Measurements from ENCODE around the gene PATL2.
A peak's percentile ranks its signal among the peaks of the same experiment; 100 is the strongest.
"Not testable (repeated sequence)": the region's sequence is repeated elsewhere in the genome, so short reads cannot be mapped to it uniquely, and the experiment has no call there.

PATL2 gene

GRCh38 chr15:44735482-44736180 lies 24.5 kb upstream of the PATL2 start:
- peak; percentile 63 for DNase-seq (ENCODE audit: low read depth)
- TF ChIP-seq CTCF (IDR thresholded peaks at IDR 0.05; ENCODE audit: low read depth, low read length) (no peak), MYC (IDR thresholded peaks at IDR 0.05; ENCODE audit: low read depth, low read length) (peak; percentile 12; the same call in 1 of the 2 replicates)
- no peak overlapping the region for H3K4me3 ChIP-seq (ENCODE audit: low read depth, low read length)

GRCh38 chr15:44734839-44735481 lies 23.8 kb upstream of the PATL2 start:
- H3K4me3 ChIP-seq (ENCODE audit: low read depth, low read length): no peak overlapping the region
- TF ChIP-seq MYC (IDR thresholded peaks at IDR 0.05; ENCODE audit: low read depth, low read length) (no peak), POLR2A (IDR thresholded peaks at IDR 0.05; ENCODE audit: extremely low read depth, insufficient read length) (no peak), MAX (IDR thresholded peaks at IDR 0.05; ENCODE audit: low read depth, low read length) (no peak), CTCF (IDR thresholded peaks at IDR 0.05; ENCODE audit: low read depth, low read length) (no peak)
- no peak for DNase-seq (ENCODE audit: low read depth)

GRCh38 chr15:44729408-44730127 lies 18.4 kb upstream of the PATL2 start:
- peak; percentile 30 for DNase-seq (ENCODE audit: low read depth)
- peak; percentile 17; the same call in 1 of the 2 replicates for TF ChIP-seq MAX (IDR thresholded peaks at IDR 0.05; ENCODE audit: low read depth, low read length)
- no peak for TF ChIP-seq POLR2A (IDR thresholded peaks at IDR 0.05; ENCODE audit: extremely low read depth, insufficient read length)
- H3K4me3 ChIP-seq (ENCODE audit: low read depth, low read length): peak overlapping the region; percentile 79

DNA sequence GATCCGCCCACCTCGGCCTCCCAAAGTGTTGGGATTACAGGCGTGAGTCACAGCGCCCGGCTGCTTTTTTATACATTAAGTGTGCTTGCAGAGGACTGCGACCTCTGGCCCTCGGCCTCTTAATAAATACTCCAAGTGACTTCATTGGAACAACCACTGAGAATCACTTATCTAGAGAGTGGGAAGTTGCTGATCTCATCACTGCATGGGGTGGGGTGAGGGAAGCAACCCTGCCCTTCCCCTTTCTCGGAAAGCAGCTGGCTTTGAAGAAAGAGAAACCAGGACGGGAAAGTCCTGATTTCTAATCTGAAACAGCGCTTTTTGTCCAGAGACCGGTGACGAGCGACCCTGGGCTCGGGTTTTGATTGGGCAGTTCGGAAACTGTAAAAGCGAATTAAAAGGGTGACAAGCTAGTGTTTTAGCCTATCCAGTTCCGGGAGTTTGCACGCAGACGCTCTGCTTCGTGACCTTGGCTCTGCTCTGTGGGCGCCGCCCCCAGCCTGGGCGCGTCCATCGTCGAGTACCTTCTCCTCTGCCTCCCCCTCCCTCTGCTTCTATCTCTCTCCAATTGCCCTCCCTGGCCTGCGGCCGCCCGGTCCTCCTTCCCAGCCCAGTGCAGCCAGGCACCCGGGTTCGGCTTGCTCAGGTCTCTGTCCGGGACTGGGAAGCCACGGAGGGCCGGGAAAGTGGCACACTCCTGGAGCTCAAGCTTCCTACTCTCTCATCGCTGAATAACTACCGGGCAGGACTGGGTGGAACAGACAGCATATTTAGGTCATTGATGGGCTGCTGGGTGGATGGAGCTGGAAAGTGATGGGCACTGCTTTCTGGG lies 17.7 kb upstream of the PATL2 start:
- H3K4me3 ChIP-seq (ENCODE audit: low read depth, low read length): peak overlapping the region; percentile 79
- peak; percentile 96 for DNase-seq (ENCODE audit: low read depth)
- TF ChIP-seq POLR2A (IDR thresholded peaks at IDR 0.05; ENCODE audit: extremely low read depth, insufficient read length): peak; percentile 74
- no peak for TF ChIP-seq CTCF (IDR thresholded peaks at IDR 0.05; ENCODE audit: low read depth, low read length)
- peak; percentile 56; the same call in 1 of the 2 replicates for TF ChIP-seq MAX (IDR thresholded peaks at IDR 0.05; ENCODE audit: low read depth, low read length)
- TF ChIP-seq MYC (IDR thresholded peaks at IDR 0.05; ENCODE audit: low read depth, low read length): peak; percentile 63

GRCh38 chr15:44728232-44728575 lies 17.1 kb upstream of the PATL2 start:
- not testable (repeated sequence) for DNase-seq (ENCODE audit: low read depth)
- H3K4me3 ChIP-seq (ENCODE audit: low read depth, low read length): peak overlapping the region; percentile 79

GRCh38 chr15:44727485-44728231 lies 16.5 kb upstream of the PATL2 start:
- peak overlapping the region; percentile 39 for H3K4me3 ChIP-seq (ENCODE audit: low read depth, low read length)
- no peak for TF ChIP-seq POLR2A (IDR thresholded peaks at IDR 0.05; ENCODE audit: extremely low read depth, insufficient read length)
- TF ChIP-seq MAX (IDR thresholded peaks at IDR 0.05; ENCODE audit: low read depth, low read length): no peak
- TF ChIP-seq MYC (IDR thresholded peaks at IDR 0.05; ENCODE audit: low read depth, low read length): no peak
- no peak for TF ChIP-seq CTCF (IDR thresholded peaks at IDR 0.05; ENCODE audit: low read depth, low read length)
- no peak for DNase-seq (ENCODE audit: low read depth)

All from NB4 (cell line).